Thyroid gland (tissue), 4 donors: ENCODE measurements around the gene RFLNA.

Experiments used
- CTCF ChIP-seq, 6 experiments: fragments of 200-600 bp in 3 of 6; fragments of 450-650 bp in 3 of 6; sonication (generic) in 3 of 6; IDR thresholded peaks; one replicate each; pipeline ENCODE4 v1.5.1; 2016 to 2019; ENCODE audit warnings: antibody characterized with exemption in 6 of 6, mild to moderate bottlenecking in 2 of 6, inconsistent platforms in 1 of 6, moderate library complexity in 1 of 6
- POLR2A ChIP-seq, 2 donors: fragments of 450-650 bp; IDR thresholded peaks; one replicate each; pipeline ENCODE4 v1.6.1; 2017; ENCODE audit warnings: antibody characterized with exemption in 2 of 2, mild to moderate bottlenecking in 2 of 2, moderate library complexity in 1 of 2

GRCh38 chr12:124284368-124284767 lies 10.5 kb upstream of the RFLNA start:
- TF ChIP-seq CTCF (IDR thresholded peaks at IDR 0.05), result no peak
- no peak for TF ChIP-seq POLR2A (IDR thresholded peaks at IDR 0.05)
